Tibial artery (tissue), 4 donors: ENCODE data around the gene CA9.

Experiments used
- DNase-seq, 2 donors: peaks; one replicate each; pipeline ENCODE4 v3.0.0-alpha.2; 2019
- H3K27ac ChIP-seq, 2 donors: fragments of 200-600 bp; sonication (generic) in 1 of 2; 1 replicate in 1 of 2; 2 replicates in 1 of 2; pipeline ENCODE4 v1.5.1; 2018 to 2019; ENCODE audit warnings: mild to moderate bottlenecking in 1 of 2
- H3K27me3 ChIP-seq, 2 donors: fragments of 200-600 bp; sonication (generic) in 1 of 2; one replicate each; pipeline versions ENCODE4 v1.5.1 to v1.6.0; 2016 to 2019
- H3K36me3 ChIP-seq, 3 donors: fragments of 200-600 bp; sonication (generic) in 2 of 3; one replicate each; pipeline ENCODE4 v1.5.1; 2016 to 2019; ENCODE audit warnings: mild to moderate bottlenecking in 2 of 3
- H3K4me1 ChIP-seq, 4 donors: fragments of 200-600 bp; sonication (generic) in 2 of 4; 1 replicate in 3 of 4; 2 replicates in 1 of 4; pipeline ENCODE4 v1.5.1; 2016 to 2019
- H3K4me3 ChIP-seq, 2 donors: fragments of 200-600 bp; sonication (generic) in 1 of 2; 1 replicate in 1 of 2; 2 replicates in 1 of 2; pipeline ENCODE4 v1.5.1; 2018 to 2019; ENCODE audit warnings: mild to moderate bottlenecking in 2 of 2
- H3K9me3 ChIP-seq, 3 donors: fragments of 200-600 bp; sonication (generic) in 1 of 3; one replicate each; pipeline ENCODE4 v1.5.1; 2016 to 2019
- intact Hi-C: fragments of 100-400 bp; cut with DNase I; formaldehyde crosslinking; loops from one replicate; pipeline ENCODE4 v1.15.0; 2023; ENCODE audit warnings: low total_unique reads
- TF ChIP-seq, protein P1 (sequence below), 2 experiments: fragments of 200-600 bp in 1 of 2; fragments of 450-650 bp in 1 of 2; IDR thresholded peaks; one replicate each; pipeline ENCODE4 v1.5.1; 2017 to 2019; ENCODE audit warnings: antibody characterized with exemption in 2 of 2, mild to moderate bottlenecking in 1 of 2, moderate library complexity in 1 of 2

CA9 gene

DNA sequence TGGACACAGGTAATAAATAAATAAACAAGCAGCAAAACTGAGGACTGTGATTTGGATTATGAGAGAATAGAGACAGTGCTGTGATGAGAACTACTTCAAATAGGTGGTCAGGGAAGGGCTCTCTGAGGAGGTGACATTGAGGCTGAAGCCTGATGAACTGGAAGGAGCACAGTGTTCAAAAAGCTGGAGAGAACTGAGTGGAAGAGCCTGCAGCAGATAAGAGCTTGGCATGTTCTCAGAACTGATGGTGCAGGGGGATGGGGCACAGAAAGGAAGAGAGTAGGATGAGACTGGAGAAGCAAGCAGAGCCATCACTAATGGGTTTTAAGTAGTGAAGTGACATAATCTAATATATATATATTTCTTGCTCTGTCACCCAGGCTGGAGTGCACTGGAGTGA is 27.2 kb downstream of the CA9 start:
- peaks cover 0 to 32% (median 26%) of the 10 kb centered on the region in 4 donors for H3K4me1 ChIP-seq
- H3K27ac ChIP-seq, result peak overlapping the region; percentile 96 to 97
- DNase-seq, result no peak
- no peaks in the 10 kb centered on the region for H3K27me3 ChIP-seq
- intact Hi-C loops, result no loop called here
- no peaks in the 10 kb centered on the region for H3K9me3 ChIP-seq
- TF ChIP-seq, protein P1, sequence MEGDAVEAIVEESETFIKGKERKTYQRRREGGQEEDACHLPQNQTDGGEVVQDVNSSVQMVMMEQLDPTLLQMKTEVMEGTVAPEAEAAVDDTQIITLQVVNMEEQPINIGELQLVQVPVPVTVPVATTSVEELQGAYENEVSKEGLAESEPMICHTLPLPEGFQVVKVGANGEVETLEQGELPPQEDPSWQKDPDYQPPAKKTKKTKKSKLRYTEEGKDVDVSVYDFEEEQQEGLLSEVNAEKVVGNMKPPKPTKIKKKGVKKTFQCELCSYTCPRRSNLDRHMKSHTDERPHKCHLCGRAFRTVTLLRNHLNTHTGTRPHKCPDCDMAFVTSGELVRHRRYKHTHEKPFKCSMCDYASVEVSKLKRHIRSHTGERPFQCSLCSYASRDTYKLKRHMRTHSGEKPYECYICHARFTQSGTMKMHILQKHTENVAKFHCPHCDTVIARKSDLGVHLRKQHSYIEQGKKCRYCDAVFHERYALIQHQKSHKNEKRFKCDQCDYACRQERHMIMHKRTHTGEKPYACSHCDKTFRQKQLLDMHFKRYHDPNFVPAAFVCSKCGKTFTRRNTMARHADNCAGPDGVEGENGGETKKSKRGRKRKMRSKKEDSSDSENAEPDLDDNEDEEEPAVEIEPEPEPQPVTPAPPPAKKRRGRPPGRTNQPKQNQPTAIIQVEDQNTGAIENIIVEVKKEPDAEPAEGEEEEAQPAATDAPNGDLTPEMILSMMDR (IDR thresholded peaks at IDR 0.05), result no peak
- H3K36me3 ChIP-seq, result peaks cover 90 to 93% (median 93%) of the 10 kb centered on the region in 3 donors
- no peak overlapping the region for H3K4me3 ChIP-seq

DNA sequence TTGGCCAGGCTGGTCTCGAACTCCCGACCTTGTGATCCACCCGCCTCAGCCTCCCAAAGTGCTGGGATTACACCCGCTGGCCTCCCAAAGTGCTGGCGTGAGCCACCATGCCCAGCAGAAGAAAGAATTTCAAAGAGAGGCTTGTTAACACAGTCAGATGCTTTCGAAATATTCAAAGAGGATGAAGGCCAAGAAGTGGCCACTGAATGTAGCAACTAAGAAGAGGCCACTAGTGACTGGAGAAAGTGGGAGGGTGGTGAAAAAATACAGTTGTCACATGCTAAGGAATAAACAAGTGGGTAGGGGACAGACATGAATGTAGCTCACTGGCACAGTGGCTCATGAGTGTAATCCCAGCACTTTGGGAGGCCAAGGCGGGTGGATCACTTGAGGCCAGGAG is 29.0 kb downstream of the CA9 start:
- TF ChIP-seq, protein P1 (IDR thresholded peaks at IDR 0.05), result no peak
- H3K27ac ChIP-seq, result peak overlapping the region; percentile 96 to 97
- intact Hi-C loops, result no loop called here
- H3K9me3 ChIP-seq, result no peaks in the 10 kb centered on the region
- no peak overlapping the region for H3K4me3 ChIP-seq
- H3K27me3 ChIP-seq, result no peaks in the 10 kb centered on the region
- H3K36me3 ChIP-seq, result peaks cover 100% of the 10 kb centered on the region in 3 donors
- DNase-seq, result no peak
- peaks cover 0 to 14% (median 9%) of the 10 kb centered on the region in 4 donors for H3K4me1 ChIP-seq

DNA sequence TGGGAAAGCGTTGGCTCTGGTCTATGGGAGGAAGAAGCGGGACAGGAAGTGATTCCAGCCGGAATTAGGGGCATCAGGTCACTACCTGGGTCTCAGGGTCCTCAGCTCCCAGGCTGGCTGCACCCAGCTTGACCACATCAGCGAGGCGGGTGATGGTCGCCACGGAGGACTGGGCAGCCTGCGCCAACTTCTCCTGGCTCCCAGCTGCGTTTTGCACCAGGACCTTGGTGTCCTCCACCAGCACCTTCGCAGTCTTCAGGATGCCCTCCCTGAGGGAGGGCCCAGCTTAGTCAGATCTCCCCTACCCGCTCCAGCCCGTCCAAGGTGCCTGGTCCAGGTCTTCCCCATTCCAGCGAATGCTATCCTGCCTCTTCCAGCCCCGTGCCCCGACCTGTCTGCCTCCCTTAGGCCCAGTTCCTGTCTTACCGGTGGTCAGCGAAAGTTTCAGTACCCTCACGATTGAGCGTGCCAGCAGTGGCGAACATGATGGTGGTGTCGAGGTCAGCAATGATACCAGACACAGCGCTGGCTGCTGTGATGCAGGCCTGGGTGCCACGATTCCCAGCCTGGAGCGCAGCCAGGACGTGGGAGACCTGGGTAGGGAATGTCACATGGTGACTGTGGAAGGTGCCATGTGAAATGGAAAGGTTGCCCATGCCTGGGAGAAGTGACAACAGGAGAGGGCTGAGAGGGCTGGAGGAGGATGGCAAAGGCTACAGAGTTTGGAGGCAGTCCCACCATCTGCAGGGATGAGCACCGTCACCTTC is 30.4 kb downstream of the CA9 start:
- intact Hi-C loops, result no loop called here
- Histone ChIP-seq H3K27ac (peak overlapping the region; percentile 96 to 97), H3K4me1 (peaks cover 0 to 3% (median under 1%) of the 10 kb centered on the region in 4 donors)

DNA sequence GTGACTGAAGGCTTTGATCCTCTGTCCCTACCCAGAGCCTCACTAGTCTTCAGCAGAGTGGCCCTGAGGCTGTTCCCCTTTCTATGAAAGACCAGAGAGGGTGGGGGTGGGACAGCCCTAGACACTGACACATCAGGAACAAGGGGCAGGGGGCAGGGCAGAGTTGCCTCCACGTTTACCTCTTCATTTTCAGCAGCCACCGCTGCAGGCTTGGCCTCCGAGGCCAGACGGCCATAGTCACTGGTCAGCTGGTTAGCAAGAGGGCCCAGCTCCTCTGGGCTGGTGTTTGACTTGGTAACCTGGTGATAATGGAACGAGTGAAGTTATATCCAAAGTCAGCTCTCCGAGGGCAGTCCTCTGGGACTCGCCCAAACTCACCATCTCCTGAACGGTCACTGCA is 31.6 kb downstream of the CA9 start:
- peaks cover 97 to 100% (median 97%) of the 10 kb centered on the region in 3 donors for H3K36me3 ChIP-seq
- DNase-seq, result no peak
- intact Hi-C loops, result no loop called here
- TF ChIP-seq, protein P1 (IDR thresholded peaks at IDR 0.05), result no peak
- H3K27ac ChIP-seq, result peak overlapping the region; percentile 96 to 97
- no peak overlapping the region for H3K4me3 ChIP-seq
- H3K4me1 ChIP-seq, result no peaks in the 10 kb centered on the region
- no peaks in the 10 kb centered on the region for H3K27me3 ChIP-seq
- no peaks in the 10 kb centered on the region for H3K9me3 ChIP-seq

More for the DNA sequence above, 30.4 kb downstream of the CA9 start:
- no peak for DNase-seq
- TF ChIP-seq, protein P1 (IDR thresholded peaks at IDR 0.05), result no peak
- Histone ChIP-seq H3K36me3 (peaks cover 100% of the 10 kb centered on the region in 3 donors), H3K27me3 (no peaks in the 10 kb centered on the region), H3K9me3 (no peaks in the 10 kb centered on the region), H3K4me3 (no peak overlapping the region)

DNA sequence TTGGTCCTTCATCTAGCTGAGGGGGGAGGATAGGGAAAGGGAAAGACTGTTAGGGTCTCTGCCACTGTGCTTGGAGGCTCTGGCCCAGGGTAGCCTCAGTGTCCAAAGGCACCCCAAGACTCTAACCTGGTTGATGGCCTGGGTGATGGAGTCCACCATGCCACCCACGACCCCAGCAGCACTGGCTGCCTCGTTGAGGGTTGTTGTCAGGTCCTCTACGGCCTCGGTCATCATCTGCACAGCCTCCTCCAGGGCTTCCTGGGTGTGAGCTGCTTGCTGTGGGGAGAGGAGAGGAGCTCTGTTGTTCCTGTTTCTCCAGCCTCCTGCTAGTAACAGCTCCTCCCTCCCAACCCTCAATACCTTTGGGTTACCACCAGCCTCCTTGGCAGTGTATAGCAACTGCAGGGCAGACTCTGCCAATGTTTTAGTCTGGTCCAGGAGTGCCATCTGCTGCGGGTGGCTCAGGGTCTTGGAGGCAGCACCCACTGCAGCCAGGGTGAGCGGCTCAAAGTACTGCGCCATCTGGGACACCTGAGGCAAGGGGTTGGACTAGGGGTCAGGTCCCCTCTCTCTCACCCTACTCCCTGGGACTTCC is 32.2 kb downstream of the CA9 start:
- no peaks in the 10 kb centered on the region for H3K4me1 ChIP-seq
- no peak overlapping the region for H3K4me3 ChIP-seq
- H3K9me3 ChIP-seq, result no peaks in the 10 kb centered on the region
- DNase-seq, result no peak
- H3K36me3 ChIP-seq, result peaks cover 97 to 100% (median 97%) of the 10 kb centered on the region in 3 donors
- no peaks in the 10 kb centered on the region for H3K27me3 ChIP-seq
- intact Hi-C loops, result no loop called here
- TF ChIP-seq, protein P1 (IDR thresholded peaks at IDR 0.05), result no peak
- peak overlapping the region; percentile 96 to 97 for H3K27ac ChIP-seq
